GM18498 (cell line): ENCODE data around the gene TTC34.
"Not testable (repeated sequence)": the region's sequence is repeated elsewhere in the genome, so short reads cannot be mapped to it uniquely, and the experiment has no call there.

Experiments
- ATAC-seq: cut with Tn5 transposase; IDR thresholded peaks from one replicate; pipeline ENCODE4 v1.9.1; 2021; ENCODE audit warnings: mild to moderate bottlenecking, moderate library complexity; ENCODE audit not compliant: unreplicated experiment

Gene TTC34

GRCh38 chr1:2778220-2778592 lies 23.3 kb downstream of the TTC34 start:
- ATAC-seq, result no peak

DNA sequence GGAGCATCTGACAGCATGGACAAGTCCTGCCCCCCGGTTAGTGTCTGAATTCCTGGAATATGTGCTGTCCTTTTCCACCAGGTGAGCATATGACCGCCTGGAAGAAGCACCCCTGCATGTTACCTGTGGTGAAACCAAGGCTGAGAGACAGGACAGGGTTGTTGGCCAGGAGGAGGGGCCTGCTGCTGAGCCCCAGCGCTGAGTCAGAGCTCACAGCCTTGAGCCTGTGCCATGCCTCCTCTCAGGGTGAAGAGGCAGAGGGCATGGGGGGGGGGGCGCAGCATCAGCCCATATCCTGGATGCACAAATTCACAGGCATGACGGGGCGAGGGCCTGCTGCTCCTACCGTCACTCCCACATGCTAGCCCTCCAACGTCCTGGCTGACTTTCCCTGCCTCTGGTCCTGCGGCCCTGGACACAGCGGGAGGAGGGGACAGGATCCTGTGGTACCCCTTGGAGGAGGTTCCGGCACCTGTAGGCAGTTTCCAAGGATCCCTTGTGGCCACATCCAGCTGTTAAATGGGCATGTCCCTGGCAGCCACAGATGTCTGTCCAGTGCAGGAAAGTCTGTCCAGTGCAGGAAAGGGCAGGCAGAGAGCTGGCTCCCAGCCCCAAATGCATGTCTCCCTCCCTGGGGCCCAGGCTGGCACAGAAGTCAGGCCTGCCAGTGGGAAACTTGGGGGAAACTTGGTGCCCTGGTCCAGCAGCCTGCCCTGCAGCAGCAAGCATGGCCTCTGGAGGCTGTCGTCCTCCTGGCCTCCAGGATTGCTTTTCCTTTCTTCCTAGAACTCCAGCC lies 23.9 kb downstream of the TTC34 start:
- ATAC-seq, result no peak

DNA sequence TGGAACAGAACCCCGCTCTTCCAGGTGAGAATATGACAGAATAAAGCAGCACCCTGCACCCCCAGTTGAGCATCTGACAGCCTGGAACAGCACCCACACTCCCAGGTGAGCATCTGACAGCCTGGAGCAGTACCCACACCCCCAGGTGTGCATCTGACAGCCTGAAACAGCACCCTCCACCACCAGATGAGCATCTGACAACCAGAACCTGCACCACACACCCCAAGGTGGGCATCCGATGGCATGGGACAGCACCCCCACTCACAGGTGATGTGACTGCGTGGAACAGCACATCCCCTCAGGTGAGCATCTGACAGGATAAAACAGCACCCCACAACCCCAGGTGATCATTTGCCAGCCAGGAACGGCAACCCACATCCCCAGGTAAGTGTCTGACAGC lies 26.2 kb downstream of the TTC34 start:
- ATAC-seq, result not testable (repeated sequence)

GRCh38 chr1:2768052-2768451 lies 33.4 kb downstream of the TTC34 start:
- not testable (repeated sequence) for ATAC-seq

GRCh38 chr1:2759433-2759832 lies 42.1 kb downstream of the TTC34 start:
- not testable (repeated sequence) for ATAC-seq

DNA sequence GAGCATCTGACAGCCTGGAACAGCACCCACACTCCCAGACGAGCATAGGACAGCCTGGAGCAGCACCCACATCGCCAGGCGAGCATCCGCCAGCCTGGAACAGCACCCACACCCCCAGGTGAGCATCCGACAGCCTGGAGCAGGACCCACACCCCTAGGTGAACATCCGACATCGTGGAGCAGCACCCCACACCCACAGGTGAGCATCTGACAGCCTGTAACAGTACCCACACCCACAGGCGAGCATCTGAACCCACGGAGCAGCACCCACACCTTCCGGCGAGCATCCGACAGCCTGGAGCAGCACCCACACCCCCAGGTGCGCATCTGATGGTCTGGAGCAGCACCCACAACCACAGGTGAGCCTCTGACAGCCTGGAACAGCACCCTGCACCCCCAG lies 44.0 kb downstream of the TTC34 start:
- ATAC-seq, result not testable (repeated sequence)

DNA sequence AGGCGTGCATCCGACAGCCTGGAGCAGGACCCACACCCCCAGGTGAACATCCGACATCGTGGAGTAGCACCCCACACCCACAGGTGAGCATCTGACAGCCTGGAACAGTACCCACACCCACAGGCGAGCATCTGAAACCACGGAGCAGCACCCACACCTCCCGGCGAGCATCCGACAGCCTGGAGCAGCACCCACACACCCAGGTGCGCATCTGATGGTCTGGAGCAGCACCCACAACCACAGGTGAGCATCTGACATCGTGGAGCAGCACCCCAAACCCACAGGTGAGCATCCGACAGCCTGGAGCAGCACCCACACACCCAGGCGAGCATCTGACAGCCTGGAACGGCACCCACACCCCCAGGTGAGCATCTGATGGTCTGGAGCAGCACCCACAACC lies 46.1 kb downstream of the TTC34 start:
- not testable (repeated sequence) for ATAC-seq

DNA sequence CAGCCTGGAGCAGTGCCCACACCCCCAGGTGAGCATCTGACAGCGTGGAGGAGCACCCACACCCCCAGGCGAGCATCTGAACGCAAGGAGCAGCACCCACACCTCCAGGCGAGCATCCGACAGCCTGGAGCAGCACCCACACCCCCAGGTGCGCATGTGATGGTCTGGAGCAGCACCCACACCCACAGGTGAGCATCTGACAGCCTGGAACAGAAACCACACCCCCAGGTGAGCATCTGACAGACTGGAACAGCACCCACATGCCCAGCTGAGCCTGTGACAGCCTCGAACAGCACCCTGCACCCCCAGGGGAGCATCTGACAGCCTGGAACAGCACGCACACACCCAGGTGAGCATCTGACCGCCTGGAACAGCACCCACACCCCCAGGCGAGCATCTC lies 46.9 kb downstream of the TTC34 start:
- not testable (repeated sequence) for ATAC-seq

GRCh38 chr1:2752503-2752902 lies 49.0 kb downstream of the TTC34 start:
- ATAC-seq, result not testable (repeated sequence)

DNA sequence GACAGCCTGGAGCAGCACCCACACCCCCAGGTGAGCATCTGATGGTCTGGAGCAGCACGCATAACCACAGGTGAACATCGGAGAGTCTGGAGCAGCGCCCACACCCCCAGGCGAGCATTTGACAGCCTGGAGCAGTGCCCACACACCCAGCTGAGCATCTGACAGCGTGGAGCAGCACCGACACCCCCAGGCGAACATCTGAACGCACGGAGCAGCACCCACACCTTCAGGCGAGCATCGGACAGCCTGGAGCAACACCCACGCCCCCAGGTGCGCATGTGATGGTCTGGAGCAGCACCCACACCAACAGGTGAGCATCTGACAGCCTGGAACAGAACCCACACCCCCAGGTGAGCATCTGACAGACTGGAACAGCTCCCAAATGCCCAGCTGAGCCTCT lies 49.6 kb downstream of the TTC34 start:
- not testable (repeated sequence) for ATAC-seq

GRCh38 chr1:2750766-2751730 lies 50.4 kb downstream of the TTC34 start:
- ATAC-seq, result not testable (repeated sequence)

GRCh38 chr1:2750041-2750680 lies 51.3 kb downstream of the TTC34 start:
- ATAC-seq, result not testable (repeated sequence)

- not testable (repeated sequence) for ATAC-seq
Measured at GRCh38 chr1:2748626-2749025, 52.9 kb downstream of the TTC34 start.

DNA sequence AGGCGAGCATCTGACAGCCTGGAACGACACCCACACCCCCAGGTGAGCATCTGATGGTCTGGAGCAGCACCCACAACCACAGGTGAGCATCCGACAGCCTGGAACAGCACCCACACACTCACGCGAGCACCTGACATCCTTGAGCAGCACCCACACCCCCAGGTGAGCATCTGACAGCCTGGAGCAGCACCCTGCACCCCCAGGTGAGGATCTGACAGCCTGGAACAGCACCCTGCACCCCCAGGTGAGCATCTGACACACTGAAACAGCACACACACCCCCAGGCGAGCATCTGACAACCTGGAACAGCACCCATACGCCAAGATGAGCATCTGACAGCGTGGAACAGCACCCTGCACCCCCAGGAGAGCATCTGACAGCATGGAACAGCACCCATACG lies 106.7 kb downstream of the TTC34 start:
- ATAC-seq, result not testable (repeated sequence)

DNA sequence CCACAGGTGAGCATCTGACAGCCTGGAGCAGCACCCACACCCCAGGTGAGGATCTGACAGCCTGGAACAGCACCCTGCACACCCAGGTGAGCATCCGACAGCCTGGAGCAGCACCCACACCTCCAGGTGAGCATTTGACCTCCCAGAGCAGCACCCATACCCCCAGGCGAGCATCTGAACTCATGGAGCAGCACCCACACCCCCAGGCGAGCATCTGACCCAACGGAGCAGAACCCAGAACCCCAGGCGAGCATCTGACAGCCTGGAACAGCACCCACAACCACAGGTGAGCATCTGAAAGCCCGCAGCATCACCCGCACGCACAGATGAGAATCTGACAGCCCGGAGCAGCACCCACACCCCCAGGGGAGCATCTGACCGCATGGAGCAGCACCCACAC lies 111.3 kb downstream of the TTC34 start:
- not testable (repeated sequence) for ATAC-seq

DNA sequence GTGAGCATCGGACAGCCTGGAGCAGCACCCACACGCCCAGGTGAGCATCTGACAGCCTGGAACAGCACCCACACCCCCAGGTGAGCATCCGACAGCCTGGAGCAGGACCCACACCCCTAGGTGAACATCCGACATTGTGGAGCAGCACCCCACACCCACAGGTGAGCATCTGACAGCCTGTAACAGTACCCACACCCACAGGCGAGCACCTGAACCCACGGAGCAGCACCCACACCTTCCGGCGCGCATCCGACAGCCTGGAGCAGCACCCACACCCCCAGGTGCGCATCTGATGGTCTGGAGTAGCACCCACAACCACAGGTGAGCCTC lies 113.2 kb downstream of the TTC34 start:
- ATAC-seq, result not testable (repeated sequence)

DNA sequence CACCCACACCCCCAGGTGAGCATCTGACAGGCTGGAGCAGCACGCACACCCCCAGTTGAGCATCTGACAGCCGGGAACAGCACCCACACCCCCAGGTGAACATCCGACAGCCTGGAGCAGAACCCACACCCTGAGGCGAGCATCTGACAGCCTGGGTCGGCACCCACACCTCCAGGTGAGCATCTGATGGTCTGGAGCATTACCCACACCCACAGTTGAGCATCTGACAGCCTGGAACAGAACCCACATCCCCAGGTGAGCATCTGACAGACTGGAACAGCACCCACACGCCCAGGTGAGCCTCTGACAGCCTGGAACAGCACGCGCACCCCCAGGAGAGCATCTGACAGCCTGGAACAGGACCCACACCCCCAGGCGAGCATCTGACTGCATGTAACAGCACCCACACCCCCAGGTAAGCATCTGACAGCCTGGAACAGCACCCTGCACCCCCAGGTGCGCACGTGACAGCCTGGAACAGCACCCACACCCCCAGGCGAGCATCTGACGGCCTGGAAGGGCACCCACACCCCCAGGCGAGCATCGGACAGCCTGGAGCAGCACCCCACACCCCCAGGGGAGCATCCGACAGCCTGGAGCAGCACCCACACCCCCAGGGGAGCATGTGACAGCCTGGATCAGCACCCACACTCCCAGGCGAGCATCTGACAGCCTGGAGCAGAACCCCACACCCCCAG lies 113.7 kb downstream of the TTC34 start:
- not testable (repeated sequence) for ATAC-seq

- not testable (repeated sequence) for ATAC-seq
Measured at GRCh38 chr1:2687174-2687591, 114.3 kb downstream of the TTC34 start.

- ATAC-seq, result not testable (repeated sequence)
Measured at GRCh38 chr1:2686091-2686863, 115.2 kb downstream of the TTC34 start.

- ATAC-seq, result not testable (repeated sequence)
Measured at GRCh38 chr1:2685671-2686070, 115.8 kb downstream of the TTC34 start.
